H1 (cell line): ENCODE measurements around the gene MARK3. TPM values are rescaled to one million over a fixed set of nuclear protein-coding genes. Genes with fewer than 3 reads are reported as not detected.

ENCODE experiments used
- CTCF ChIA-PET: fragments of 300-600 bp; sonication (Branson Sonifier 250); formaldehyde crosslinking; loops from one replicate; lab custom pipeline; 2021; ENCODE audit not compliant: partially characterized antibody; lab: Charles Lee
- POLR2A ChIA-PET: fragments of 300-600 bp; sonication (Branson Sonifier 250); formaldehyde crosslinking; loops from one replicate; lab custom pipeline; 2021; ENCODE audit warnings: inconsistent platforms; ENCODE audit not compliant: partially characterized antibody; lab: Charles Lee
- DNase-seq, 2 experiments: peaks; one replicate each; pipeline versions ENCODE4 v3.0.0 to v3.0.0-alpha.2; 2010 to 2022; ENCODE audit warnings: low spot score in 2 of 2, low read depth in 1 of 2, mixed read lengths in 1 of 2
- FAIRE-seq: peaks from 2 replicates; lab custom pipeline; 2011; peaks lifted over from hg19 to GRCh38; lab: Jason Lieb, UNC
- H2AFZ ChIP-seq: 2 replicates; pipeline ENCODE4 v1.8.1; 2012; ENCODE audit warnings: low read length, inconsistent platforms
- H2AK5ac ChIP-seq: 2 replicates; pipeline ENCODE4 v1.6.1; 2013; ENCODE audit warnings: low read depth, low read length
- H2BK120ac ChIP-seq: replicated peaks from 2 replicates; pipeline ENCODE3; 2013; ENCODE audit warnings: low read depth, low read length, inconsistent platforms
- H2BK12ac ChIP-seq: 2 replicates; pipeline ENCODE4 v1.6.1; 2013; ENCODE audit warnings: low read depth, low read length
- H2BK15ac ChIP-seq: 2 replicates; pipeline ENCODE4 v1.6.1; 2013; ENCODE audit warnings: low read length
- H2BK20ac ChIP-seq: 2 replicates; pipeline ENCODE4 v1.6.1; 2013; ENCODE audit warnings: low read length
- H2BK5ac ChIP-seq: 2 replicates; pipeline ENCODE4 v1.6.1; 2013; ENCODE audit warnings: low read depth, low read length
- H3K14ac ChIP-seq: 2 replicates; pipeline ENCODE4 v1.6.1; 2013; ENCODE audit warnings: inconsistent platforms; ENCODE audit not compliant: insufficient read length
- H3K18ac ChIP-seq: 2 replicates; pipeline ENCODE4 v1.6.1; 2013; ENCODE audit warnings: low read length; ENCODE audit errors: extremely low read depth
- H3K23ac ChIP-seq: 2 replicates; pipeline ENCODE4 v1.6.1; 2013; ENCODE audit warnings: inconsistent platforms; ENCODE audit not compliant: insufficient read length
- H3K23me2 ChIP-seq: 2 replicates; pipeline ENCODE4 v1.6.1; 2013; ENCODE audit warnings: low read depth, low read length
- H3K27ac ChIP-seq: 2 replicates; pipeline ENCODE4 v1.6.1; 2011; ENCODE audit warnings: low read depth, low read length, inconsistent platforms
- H3K27me3 ChIP-seq, 4 experiments: replicated peaks in 1 of 4; 1 replicate in 1 of 4; 2 replicates in 3 of 4; pipeline versions ENCODE4 v1.6.1 to v1.8.1; 2011 to 2013; ENCODE audit warnings: low read length in 3 of 4, mild to moderate bottlenecking in 3 of 4, inconsistent platforms in 2 of 4, mixed read lengths in 2 of 4, moderate library complexity in 1 of 4; ENCODE audit not compliant: control insufficient read depth in 3 of 4, insufficient read depth in 3 of 4; ENCODE audit errors: extremely low read depth in 1 of 4
- H3K36me3 ChIP-seq, 4 experiments: 2 replicates each; pipeline versions ENCODE4 v1.6.1 to v1.8.1; 2011 to 2013; ENCODE audit warnings: mild to moderate bottlenecking in 4 of 4, low read length in 3 of 4, moderate library complexity in 2 of 4, control low read depth in 1 of 4, inconsistent platforms in 1 of 4; ENCODE audit not compliant: insufficient read depth in 4 of 4, control insufficient read depth in 2 of 4
- H3K4ac ChIP-seq: replicated peaks from 2 replicates; pipeline ENCODE3; 2013; ENCODE audit warnings: low read length, low read depth, mixed read lengths, inconsistent platforms; ENCODE audit not compliant: insufficient read length
- H3K4me1 ChIP-seq, 4 experiments: replicated peaks in 1 of 4; 1 replicate in 1 of 4; 2 replicates in 3 of 4; pipeline versions ENCODE4 v1.6.1 to v1.8.1; 2011 to 2013; ENCODE audit warnings: low read length in 3 of 4, inconsistent platforms in 2 of 4, mixed read lengths in 1 of 4; ENCODE audit not compliant: insufficient read depth in 4 of 4, control insufficient read depth in 3 of 4
- H3K4me2 ChIP-seq, 2 experiments: 2 replicates each; pipeline versions ENCODE4 v1.6.1 to v1.8.1; 2011 to 2013; ENCODE audit warnings: low read depth in 2 of 2, low read length in 2 of 2, control low read depth in 1 of 2, inconsistent platforms in 1 of 2, mild to moderate bottlenecking in 1 of 2; ENCODE audit not compliant: insufficient read depth in 1 of 2
- H3K4me3 ChIP-seq, 4 experiments: fragments of 200-600, 300-600 bp in 1 of 4; sonication (generic), shearing (Covaris generic), sonication (Bioruptor Twin) in 1 of 4; 2 replicates each; pipeline versions ENCODE4 v1.5.1 to v1.8.1; 2011 to 2016; ENCODE audit warnings: low read length in 4 of 4, low read depth in 3 of 4, control low read depth in 2 of 4, inconsistent platforms in 2 of 4, mild to moderate bottlenecking in 2 of 4, mixed read lengths in 1 of 4, moderate library complexity in 1 of 4; ENCODE audit not compliant: insufficient read depth in 2 of 4; ENCODE audit errors: extremely low read depth in 1 of 4
- H3K56ac ChIP-seq: replicated peaks from 2 replicates; pipeline ENCODE3; 2013; ENCODE audit warnings: low read depth, mild to moderate bottlenecking, mixed read lengths, low read length, inconsistent platforms; ENCODE audit not compliant: insufficient read length
- H3K79me1 ChIP-seq: 2 replicates; pipeline ENCODE4 v1.6.1; 2013; ENCODE audit warnings: low read depth, low read length, control low read depth
- H3K79me2 ChIP-seq, 2 experiments: 2 replicates each; pipeline versions ENCODE4 v1.6.1 to v1.8.1; 2012 to 2013; ENCODE audit warnings: low read length in 2 of 2, mild to moderate bottlenecking in 2 of 2, inconsistent platforms in 1 of 2; ENCODE audit not compliant: insufficient read depth in 2 of 2, control insufficient read depth in 1 of 2
- H3K9ac ChIP-seq, 4 experiments: replicated peaks in 1 of 4; 1 replicate in 1 of 4; 2 replicates in 3 of 4; pipeline versions ENCODE4 v1.6.1 to v1.8.1; 2011 to 2013; ENCODE audit warnings: low read depth in 3 of 4, low read length in 3 of 4, control low read depth in 2 of 4, mild to moderate bottlenecking in 2 of 4, moderate library complexity in 2 of 4, inconsistent platforms in 1 of 4; ENCODE audit errors: extremely low read depth in 1 of 4
- H3K9me3 ChIP-seq, 2 experiments: 2 replicates each; pipeline versions ENCODE4 v1.6.1 to v1.8.1; 2012 to 2013; ENCODE audit warnings: mild to moderate bottlenecking in 2 of 2, moderate library complexity in 2 of 2, control low read depth in 1 of 2, inconsistent platforms in 1 of 2, low read depth in 1 of 2, low read length in 1 of 2, mixed read lengths in 1 of 2; ENCODE audit not compliant: insufficient read depth in 2 of 2
- H4K20me1 ChIP-seq, 2 experiments: replicated peaks in 1 of 2; 2 replicates each; pipeline versions ENCODE3 to v1.8.1; 2011 to 2013; ENCODE audit warnings: inconsistent platforms in 2 of 2, low read length in 2 of 2, mild to moderate bottlenecking in 1 of 2; ENCODE audit not compliant: insufficient read depth in 2 of 2, control insufficient read depth in 1 of 2
- H4K5ac ChIP-seq: 2 replicates; pipeline ENCODE4 v1.6.1; 2013; ENCODE audit warnings: low read length, low read depth, mixed read lengths, inconsistent platforms; ENCODE audit not compliant: insufficient read length
- H4K8ac ChIP-seq: 2 replicates; pipeline ENCODE4 v1.8.0; 2013; ENCODE audit warnings: mild to moderate bottlenecking, moderate library complexity, low read length, inconsistent platforms; ENCODE audit not compliant: insufficient read depth; ENCODE audit errors: extremely low read depth
- H4K91ac ChIP-seq: replicated peaks from 2 replicates; pipeline ENCODE3; 2013; ENCODE audit warnings: low read length, mixed read lengths, inconsistent platforms; ENCODE audit not compliant: insufficient read length
- CBX5 ChIP-seq: fragments of 300-800, 300-1000 bp; sonication (generic); IDR thresholded peaks from 2 replicates; pipeline ENCODE4 v1.7.1; 2016; ENCODE audit warnings: antibody characterized with exemption, low read length, low read depth
- WGBS, 2 experiments: shearing (Covaris generic) in 1 of 2; methylation state at CpG; one replicate each; pipeline versions ENCODE4 v1.1.6 to v1.1.7; 2013 to 2015; ENCODE audit warnings: low lambda C conversion rate in 2 of 2, mixed read lengths in 2 of 2, inconsistent platforms in 1 of 2, low coverage in 1 of 2, missing lambda C conversion rate in 1 of 2; ENCODE audit not compliant: insufficient replicate concordance in 2 of 2, insufficient coverage in 1 of 2, insufficient read length in 1 of 2; ENCODE audit errors: extremely low coverage in 1 of 2, missing lambda C conversion rate in 1 of 2; 5-methylcytosine and 5-hydroxymethylcytosine counted together
- polyA plus RNA-seq, 7 experiments: library from polyadenylated mRNA; depleted of rRNA in 3 of 7; stranded (reverse) in 5 of 7; unstranded in 2 of 7; fragments of >200 nt in 5 of 7; fragments of 200-250 nt in 2 of 7; gene quantifications; 1 replicate in 5 of 7; 2 replicates in 1 of 7; 4 replicates in 1 of 7; pipeline versions ENCODE4 v1.2.1 to v1.2.3, GENCODE V29; 2011 to 2013; ENCODE audit warnings: missing spikeins in 2 of 7, mixed read lengths in 2 of 7
- total RNA-seq: library from RNA; stranded (reverse); fragmentation: NEBNext Ultra II Directional; extraction: Animal tissue kit (Norgen Biotek cat#: 25700); gene quantifications from 2 replicates; pipeline ENCODE4 v1.2.1, GENCODE V29; 2021

MARK3 gene
- total and polyA plus RNA-seq, 2 of the 8 experiments (the other 6 are each of a cell fraction or from before 2014, with no cell fraction given): 39.4 to 76.9 TPM

DNA sequence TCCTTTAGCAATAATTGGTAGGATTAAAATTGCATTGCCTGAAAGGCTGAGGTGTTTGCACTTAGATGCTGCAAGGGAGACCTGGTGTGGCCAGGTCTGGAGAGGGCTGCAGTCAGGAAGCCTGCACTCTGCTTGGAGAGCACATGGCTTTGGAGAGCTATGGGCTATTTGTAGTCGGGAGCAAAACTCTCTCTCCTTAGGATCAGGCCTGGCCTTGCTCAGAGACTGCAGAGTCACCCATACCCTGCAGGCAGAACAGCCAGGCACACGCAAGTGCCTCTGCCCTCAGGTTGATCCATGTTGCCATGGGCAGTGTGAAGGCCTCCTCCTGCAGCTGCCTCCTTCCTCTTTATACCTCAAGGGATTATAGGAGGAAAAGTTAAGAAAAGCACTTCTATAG, 110.6 kb downstream of the MARK3 start:
- Histone ChIP-seq H3K14ac (no peak overlapping the region), H3K23ac (no peak overlapping the region), H2BK15ac (no peak overlapping the region), H3K18ac (no peak overlapping the region), H3K4me2 (no peak overlapping the region), H4K8ac (no peak overlapping the region), H3K79me2 (0 out of 4 replicates have a peak, but pooled peaks cover 0 to 1% of the 10 kb centered on the region in 2 experiments), H3K36me3 (peaks cover 2 to 32% (median 9%) of the 10 kb centered on the region in 4 experiments; a peak in 5 of 8 replicates), H3K27me3 (no peaks in the 10 kb centered on the region), H3K9me3 (no peaks in the 10 kb centered on the region), H3K23me2 (no peaks in the 10 kb centered on the region), H4K20me1 (peaks cover 0 to 4% of the 10 kb centered on the region in 2 experiments), H2AK5ac (no peak overlapping the region), H3K56ac (no peak overlapping the region), H3K4ac (no peak overlapping the region), H3K27ac (no peak overlapping the region), H2BK5ac (no peak overlapping the region), H2BK120ac (no peak overlapping the region), H3K79me1 (no peaks in the 10 kb centered on the region), H3K4me3 (no peak overlapping the region), H2BK12ac (no peak overlapping the region), H2BK20ac (no peak overlapping the region), H3K4me1 (no peaks in the 10 kb centered on the region), H2AFZ (no peak overlapping the region), H4K5ac (no peak overlapping the region), H3K9ac (no peak overlapping the region), H4K91ac (no peak overlapping the region)
- POLR2A ChIA-PET: no interaction called here
- DNase-seq: no peak
- CTCF ChIA-PET: interaction anchor here (1.3 to 31.3 kb wide), 2 partner anchors 23 to 45 kb away, joined by 3 to 921 read pairs; partner anchors contain the start of gene TRMT61A
- 88% methylated on average over 2 of the region's 2 CpGs; no CpG with 5 or more reads in 1 of the 2 experiments for WGBS, 2 experiments
- no peak for FAIRE-seq
- TF ChIP-seq CBX5: no peak
